Calu3 (cell line): ENCODE results near the gene TBL1XR1. TPM values are rescaled to one million over a fixed set of nuclear protein-coding genes. Genes with fewer than 3 reads are reported as not detected.

Experiments
- BruUV-seq: library from RNA; stranded (reverse); fragments of 400-500 nt; replicated peaks from 2 replicates; lab custom pipeline; 2021; lab: Mats Ljungman, UMichigan
- CTCF ChIA-PET: fragments of 300-600 bp; sonication (Branson Sonifier 250); formaldehyde crosslinking; loops from one replicate; lab custom pipeline; 2022; ENCODE audit warnings: antibody characterized with exemption; lab: Charles Lee
- DNase-seq: peaks from one replicate; pipeline ENCODE4 v3.0.0; 2022
- H3K27ac Mint-ChIP-seq: one replicate; pipeline ENCODE4 v1.8.0; 2022; ENCODE audit warnings: mixed read lengths; ENCODE audit not compliant: unreplicated experiment
- H3K27me3 Mint-ChIP-seq: one replicate; pipeline ENCODE4 v1.8.0; 2022; ENCODE audit warnings: mixed read lengths; ENCODE audit not compliant: unreplicated experiment
- H3K36me3 Mint-ChIP-seq: one replicate; pipeline ENCODE4 v1.8.0; 2022; ENCODE audit warnings: mild to moderate bottlenecking, moderate library complexity, mixed read lengths; ENCODE audit not compliant: insufficient read depth, unreplicated experiment
- H3K4me1 Mint-ChIP-seq: one replicate; pipeline ENCODE4 v1.8.0; 2022; ENCODE audit warnings: mild to moderate bottlenecking, low read depth, mixed read lengths; ENCODE audit not compliant: unreplicated experiment
- H3K4me3 Mint-ChIP-seq: one replicate; pipeline ENCODE4 v1.8.0; 2022; ENCODE audit warnings: mild to moderate bottlenecking, low read depth, moderate library complexity, mixed read lengths; ENCODE audit not compliant: unreplicated experiment
- H3K9me3 Mint-ChIP-seq: one replicate; pipeline ENCODE4 v1.8.0; 2022; ENCODE audit warnings: low read depth, mixed read lengths; ENCODE audit not compliant: unreplicated experiment
- intact Hi-C: fragments of 100-400 bp; cut with micrococcal nuclease; formaldehyde crosslinking; loops from one replicate; pipeline ENCODE4 v1.10.0; 2022; ENCODE audit not compliant: unreplicated experiment
- total RNA-seq: library from RNA; stranded (reverse); gene quantifications from 2 replicates; pipeline ENCODE4 v1.2.3, GENCODE V29; 2022
- TF ChIP-seq, protein P1 (sequence below): fragments of 200-600 bp; IDR thresholded peaks from one replicate; pipeline ENCODE4 v1.8.0; 2022; ENCODE audit warnings: antibody characterized with exemption; ENCODE audit not compliant: unreplicated experiment

The TBL1XR1 gene
- total RNA-seq, 1 experiment from 2014 or later: 206 TPM

DNA sequence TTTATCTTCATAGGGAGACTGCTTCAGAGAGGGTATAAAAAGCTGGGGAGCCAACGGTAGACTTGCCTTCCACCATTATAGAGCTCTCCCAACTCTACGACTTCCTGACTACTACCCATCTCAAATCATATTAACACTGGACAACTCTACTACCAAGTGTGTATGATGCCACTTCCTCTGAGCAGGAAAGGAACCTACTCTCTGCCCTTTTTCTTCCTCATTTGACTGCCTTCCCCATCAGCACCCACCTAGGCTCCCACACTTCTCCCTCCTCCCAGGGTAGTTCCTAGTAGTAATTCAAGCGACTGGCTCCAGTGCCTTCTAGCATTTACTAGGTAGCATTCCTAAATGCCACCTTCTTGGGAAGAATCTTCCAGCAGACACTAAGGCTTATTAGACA is 24.5 kb upstream of the TBL1XR1 start:
- intact Hi-C loops: no loop called here
- Mint-ChIP-seq H3K36me3 (no peaks in the 10 kb centered on the region), H3K27ac (no peak overlapping the region), H3K4me3 (no peak overlapping the region), H3K9me3 (no peaks in the 10 kb centered on the region), H3K4me1 (peaks cover 12% of the 10 kb centered on the region), H3K27me3 (no peaks in the 10 kb centered on the region)
- TF ChIP-seq, protein P1, sequence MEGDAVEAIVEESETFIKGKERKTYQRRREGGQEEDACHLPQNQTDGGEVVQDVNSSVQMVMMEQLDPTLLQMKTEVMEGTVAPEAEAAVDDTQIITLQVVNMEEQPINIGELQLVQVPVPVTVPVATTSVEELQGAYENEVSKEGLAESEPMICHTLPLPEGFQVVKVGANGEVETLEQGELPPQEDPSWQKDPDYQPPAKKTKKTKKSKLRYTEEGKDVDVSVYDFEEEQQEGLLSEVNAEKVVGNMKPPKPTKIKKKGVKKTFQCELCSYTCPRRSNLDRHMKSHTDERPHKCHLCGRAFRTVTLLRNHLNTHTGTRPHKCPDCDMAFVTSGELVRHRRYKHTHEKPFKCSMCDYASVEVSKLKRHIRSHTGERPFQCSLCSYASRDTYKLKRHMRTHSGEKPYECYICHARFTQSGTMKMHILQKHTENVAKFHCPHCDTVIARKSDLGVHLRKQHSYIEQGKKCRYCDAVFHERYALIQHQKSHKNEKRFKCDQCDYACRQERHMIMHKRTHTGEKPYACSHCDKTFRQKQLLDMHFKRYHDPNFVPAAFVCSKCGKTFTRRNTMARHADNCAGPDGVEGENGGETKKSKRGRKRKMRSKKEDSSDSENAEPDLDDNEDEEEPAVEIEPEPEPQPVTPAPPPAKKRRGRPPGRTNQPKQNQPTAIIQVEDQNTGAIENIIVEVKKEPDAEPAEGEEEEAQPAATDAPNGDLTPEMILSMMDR: no peak
- CTCF ChIA-PET: interaction anchor here (0.8 kb wide), 1 partner anchor 10 kb away, joined by 3 read pairs; no protein-coding TSS in a partner anchor
- BruUV-seq: no TSS peak
- no peak for DNase-seq

DNA sequence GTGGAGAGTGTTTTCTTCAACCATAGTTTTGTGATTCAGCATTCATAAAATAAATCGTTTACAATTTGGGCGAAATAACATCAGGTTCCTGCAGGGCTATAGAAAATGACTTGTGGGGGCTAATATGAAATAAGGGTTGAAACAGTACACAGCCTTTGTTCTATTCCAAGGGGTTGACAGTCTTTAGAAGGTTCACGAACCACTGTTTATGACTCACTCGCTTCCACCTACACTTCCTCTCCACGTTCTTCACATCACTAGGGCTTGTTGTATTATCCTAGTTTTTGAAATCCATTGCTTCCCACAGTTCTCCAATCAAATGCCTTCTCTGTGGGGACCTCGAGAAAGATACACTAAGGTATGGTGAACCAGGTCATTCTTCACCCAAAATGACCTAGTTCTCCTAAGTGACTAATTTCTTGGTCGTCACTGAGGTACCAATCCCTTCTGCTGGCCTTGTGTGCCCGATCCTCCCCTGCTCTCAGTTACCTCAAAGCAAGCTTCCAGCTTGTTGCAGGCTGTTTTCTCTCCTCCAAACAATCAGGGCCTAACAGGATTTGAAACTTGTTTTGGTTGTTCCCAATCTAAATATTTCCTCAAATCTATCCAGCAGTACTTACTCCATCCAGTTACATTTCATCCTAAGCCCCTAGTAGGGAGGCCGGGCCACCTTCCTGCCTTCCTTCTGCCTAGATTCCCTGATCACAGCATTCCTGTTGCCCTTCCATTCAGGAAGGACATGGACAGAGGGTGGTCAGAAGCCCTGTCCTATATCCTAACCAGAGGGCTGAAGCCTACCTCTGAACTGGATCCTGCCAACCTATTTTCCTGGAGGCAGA is 23.1 kb upstream of the TBL1XR1 start:
- TF ChIP-seq, protein P1: no peak
- H3K36me3 Mint-ChIP-seq: no peaks in the 10 kb centered on the region
- no peak overlapping the region for H3K4me3 Mint-ChIP-seq
- no peak for DNase-seq
- BruUV-seq: no TSS peak
- H3K9me3 Mint-ChIP-seq: no peaks in the 10 kb centered on the region
- no peaks in the 10 kb centered on the region for H3K27me3 Mint-ChIP-seq
- intact Hi-C loops: no loop called here
- peaks cover 12% of the 10 kb centered on the region for H3K4me1 Mint-ChIP-seq
- no peak overlapping the region for H3K27ac Mint-ChIP-seq
- CTCF ChIA-PET: no interaction called here

DNA sequence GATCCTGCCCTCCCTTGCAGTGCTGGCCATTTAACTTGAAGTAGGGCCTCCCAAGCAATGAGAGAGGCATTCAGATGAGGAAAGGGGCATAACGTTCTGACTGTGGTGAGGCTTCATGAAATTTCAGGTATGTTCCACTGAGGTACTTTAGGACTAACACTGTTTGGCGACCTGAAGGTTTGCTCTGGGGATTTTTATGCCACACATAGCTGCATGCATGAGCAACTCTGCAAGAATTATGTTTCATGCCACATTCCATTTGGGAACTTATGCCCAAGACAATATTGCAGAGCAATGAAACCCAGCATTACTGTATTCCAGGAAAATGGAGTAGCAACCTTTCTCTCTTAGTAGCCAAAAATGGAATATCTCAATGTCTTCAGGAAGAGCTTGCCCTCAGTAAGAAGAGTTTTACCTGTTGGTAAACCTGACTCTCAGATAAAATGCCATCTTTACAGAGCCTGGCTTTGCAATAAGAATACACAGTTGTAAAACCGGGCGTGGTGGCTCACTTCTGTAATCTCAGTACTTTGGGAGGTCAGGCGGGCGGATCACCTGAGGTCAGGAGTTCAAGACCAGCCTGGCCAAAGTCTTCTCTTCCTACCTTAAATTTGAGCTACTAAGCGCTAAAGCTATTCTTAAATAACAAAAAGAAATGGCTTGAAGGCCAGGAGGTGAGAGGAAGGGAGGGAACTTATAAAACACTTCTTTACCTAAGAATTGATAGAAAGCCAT is 16.7 kb upstream of the TBL1XR1 start:
- TF ChIP-seq, protein P1: no peak
- Mint-ChIP-seq H3K4me3 (no peak overlapping the region), H3K27me3 (no peaks in the 10 kb centered on the region), H3K4me1 (peaks cover 38% of the 10 kb centered on the region), H3K27ac (no peak overlapping the region), H3K9me3 (no peaks in the 10 kb centered on the region), H3K36me3 (peaks cover 15% of the 10 kb centered on the region)
- no peak for DNase-seq
- BruUV-seq: no TSS peak
- CTCF ChIA-PET: interaction anchor here (0.5 to 0.7 kb wide), 3 partner anchors 16 to 224 kb away, joined by 3 to 8 read pairs (median 3); no protein-coding TSS in a partner anchor
- intact Hi-C loops: no loop called here

DNA sequence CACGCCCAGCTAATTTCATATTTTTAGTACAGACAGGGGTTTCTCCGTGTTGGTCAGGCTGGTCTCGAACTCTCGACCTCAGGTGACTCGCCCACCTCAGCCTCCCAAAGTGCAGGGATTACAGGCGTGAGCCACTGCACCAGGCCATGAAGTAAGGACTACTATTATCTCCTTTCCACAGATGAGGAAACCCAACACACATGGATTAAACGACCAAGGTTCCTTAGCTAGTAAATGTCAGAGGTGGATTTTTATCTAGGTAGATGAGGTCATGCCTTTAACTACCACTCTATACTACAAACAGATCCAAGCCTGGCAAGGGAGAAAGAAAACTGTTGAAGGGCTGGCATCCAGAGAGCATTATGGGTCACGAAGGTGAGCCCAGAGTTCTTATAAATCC is 15.5 kb upstream of the TBL1XR1 start:
- H3K4me1 Mint-ChIP-seq: peaks cover 38% of the 10 kb centered on the region
- H3K36me3 Mint-ChIP-seq: peaks cover 15% of the 10 kb centered on the region
- no peaks in the 10 kb centered on the region for H3K9me3 Mint-ChIP-seq
- H3K4me3 Mint-ChIP-seq: no peak overlapping the region
- TF ChIP-seq, protein P1: no peak
- CTCF ChIA-PET: interaction anchor here (0.5 kb wide), 1 partner anchor 82 kb away, joined by 3 read pairs; no protein-coding TSS in a partner anchor
- no TSS peak for BruUV-seq
- DNase-seq: no peak
- no peaks in the 10 kb centered on the region for H3K27me3 Mint-ChIP-seq
- intact Hi-C loops: loop anchor here (1.0 kb wide), 1 partner anchor 31 kb away; no protein-coding TSS in a partner anchor
- H3K27ac Mint-ChIP-seq: peak overlapping the region; percentile 78
